Smooth muscle cell (in vitro differentiated cells): Measurements from ENCODE around the gene NUP160. TPM values are rescaled to one million over a fixed set of nuclear protein-coding genes. Genes with fewer than 3 reads are reported as not detected.
"Not testable (repeated sequence)": the region's sequence is repeated elsewhere in the genome, so short reads cannot be mapped to it uniquely, and the experiment has no call there.

Source experiments
- DNase-seq: peaks from one replicate; lab custom pipeline; 2025; ENCODE audit not compliant: unreplicated experiment; lab: John Stamatoyannopoulos, UW
- H2AFZ ChIP-seq: fragments of 200-600 bp; sonication (generic); 2 replicates; pipeline ENCODE4 v1.6.0; 2016; ENCODE audit warnings: antibody characterized with exemption, low read depth, mild to moderate bottlenecking
- H3F3A ChIP-seq: fragments of 200-600 bp; sonication (generic); 2 replicates; pipeline ENCODE4 v1.6.0; 2017; ENCODE audit warnings: antibody characterized with exemption, low read depth
- H3K27ac ChIP-seq: fragments of 200-600 bp; sonication (generic); 2 replicates; pipeline ENCODE4 v1.5.1; 2016; ENCODE audit warnings: low read depth, mild to moderate bottlenecking
- H3K27me3 ChIP-seq: fragments of 200-600 bp; sonication (generic); 2 replicates; pipeline ENCODE4 v1.6.1; 2016; ENCODE audit warnings: low read depth, mild to moderate bottlenecking
- H3K36me3 ChIP-seq: fragments of 200-600 bp; sonication (generic); 2 replicates; pipeline ENCODE4 v1.5.1; 2016; ENCODE audit warnings: low read depth
- H3K4me1 ChIP-seq: fragments of 200-600 bp; sonication (generic); 2 replicates; pipeline ENCODE4 v1.5.1; 2016; ENCODE audit warnings: low read depth
- H3K4me2 ChIP-seq: fragments of 200-600 bp; sonication (generic); 2 replicates; pipeline ENCODE4 v1.6.0; 2016; ENCODE audit warnings: mild to moderate bottlenecking
- H3K4me3 ChIP-seq: fragments of 200-600 bp; sonication (generic); 2 replicates; pipeline ENCODE4 v1.5.1; 2016; ENCODE audit warnings: mild to moderate bottlenecking
- H3K79me2 ChIP-seq: fragments of 200-600 bp; sonication (generic); 2 replicates; pipeline ENCODE4 v1.6.0; 2016; ENCODE audit warnings: low read depth, mild to moderate bottlenecking
- H3K9ac ChIP-seq: fragments of 200-600 bp; sonication (generic); 2 replicates; pipeline ENCODE4 v1.6.0; 2016; ENCODE audit warnings: low read depth
- H3K9me3 ChIP-seq: fragments of 200-600 bp; sonication (generic); replicated peaks from 2 replicates; pipeline ENCODE4 v1.5.1; 2016; ENCODE audit warnings: low read depth
- H4K20me1 ChIP-seq: fragments of 200-600 bp; sonication (generic); 2 replicates; pipeline ENCODE4 v1.6.0; 2016; ENCODE audit warnings: low read depth
- WGBS: methylation state at CpG from one replicate; pipeline ENCODE4 v1.1.7; 2016; ENCODE audit warnings: low lambda C conversion rate; 5-methylcytosine and 5-hydroxymethylcytosine counted together
- polyA plus RNA-seq: library from polyadenylated mRNA; unstranded; fragments of >200 nt; fragmentation: Nextera tagmentation; extraction: Ambion mirVana; gene quantifications from 2 replicates; pipeline ENCODE4 v1.2.1, GENCODE V29; 2016
- total RNA-seq: library from RNA; depleted of rRNA; stranded (reverse); fragments of >200 nt; gene quantifications from 2 replicates; pipeline ENCODE4 v1.2.3, GENCODE V29; 2014
- TF ChIP-seq, protein P1 (sequence below): fragments of 200-600 bp; sonication (generic); IDR thresholded peaks from 2 replicates; pipeline ENCODE4 v1.5.1; 2017; ENCODE audit warnings: borderline replicate concordance, mild to moderate bottlenecking, antibody characterized with exemption; ENCODE audit not compliant: insufficient read depth, poor library complexity, severe bottlenecking

Gene NUP160
- total and polyA plus RNA-seq, 2 experiments from 2014 or later: 13.9 to 26.3 TPM

DNA sequence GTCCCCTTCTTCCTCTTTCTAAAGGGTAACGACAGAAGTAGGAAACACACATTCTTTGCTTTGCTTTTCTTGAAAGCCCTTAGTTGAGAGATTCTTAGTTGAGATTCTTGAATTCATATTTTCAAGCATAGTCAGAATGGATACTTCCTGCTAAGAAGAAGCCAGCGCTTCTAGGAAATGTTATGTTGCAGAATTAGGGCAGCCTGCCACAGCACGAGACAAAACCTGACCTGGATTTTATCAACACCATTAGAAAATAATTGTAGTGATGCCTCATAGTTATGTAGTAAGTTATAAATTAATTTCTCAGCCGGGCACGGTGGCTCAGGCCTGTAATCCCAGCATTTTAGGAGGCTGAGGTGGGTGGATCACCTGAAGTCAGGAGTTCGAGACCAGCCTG lies 37.9 kb upstream of the NUP160 start:
- Histone ChIP-seq H2AFZ (peak overlapping the region; percentile 47), H3K4me2 (peak overlapping the region; percentile 15), H3K36me3 (no peaks in the 10 kb centered on the region), H3K9me3 (no peaks in the 10 kb centered on the region), H3F3A (no peaks in the 10 kb centered on the region), H4K20me1 (no peaks in the 10 kb centered on the region), H3K4me1 (no peaks in the 10 kb centered on the region), H3K79me2 (no peaks in the 10 kb centered on the region), H3K9ac (no peak overlapping the region), H3K27ac (no peak overlapping the region), H3K27me3 (no peaks in the 10 kb centered on the region), H3K4me3 (no peak overlapping the region)
- TF ChIP-seq, protein P1, sequence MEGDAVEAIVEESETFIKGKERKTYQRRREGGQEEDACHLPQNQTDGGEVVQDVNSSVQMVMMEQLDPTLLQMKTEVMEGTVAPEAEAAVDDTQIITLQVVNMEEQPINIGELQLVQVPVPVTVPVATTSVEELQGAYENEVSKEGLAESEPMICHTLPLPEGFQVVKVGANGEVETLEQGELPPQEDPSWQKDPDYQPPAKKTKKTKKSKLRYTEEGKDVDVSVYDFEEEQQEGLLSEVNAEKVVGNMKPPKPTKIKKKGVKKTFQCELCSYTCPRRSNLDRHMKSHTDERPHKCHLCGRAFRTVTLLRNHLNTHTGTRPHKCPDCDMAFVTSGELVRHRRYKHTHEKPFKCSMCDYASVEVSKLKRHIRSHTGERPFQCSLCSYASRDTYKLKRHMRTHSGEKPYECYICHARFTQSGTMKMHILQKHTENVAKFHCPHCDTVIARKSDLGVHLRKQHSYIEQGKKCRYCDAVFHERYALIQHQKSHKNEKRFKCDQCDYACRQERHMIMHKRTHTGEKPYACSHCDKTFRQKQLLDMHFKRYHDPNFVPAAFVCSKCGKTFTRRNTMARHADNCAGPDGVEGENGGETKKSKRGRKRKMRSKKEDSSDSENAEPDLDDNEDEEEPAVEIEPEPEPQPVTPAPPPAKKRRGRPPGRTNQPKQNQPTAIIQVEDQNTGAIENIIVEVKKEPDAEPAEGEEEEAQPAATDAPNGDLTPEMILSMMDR: no peak
- no peak for DNase-seq
- 54% methylated on average over 6 of the region's 6 CpGs for WGBS

DNA sequence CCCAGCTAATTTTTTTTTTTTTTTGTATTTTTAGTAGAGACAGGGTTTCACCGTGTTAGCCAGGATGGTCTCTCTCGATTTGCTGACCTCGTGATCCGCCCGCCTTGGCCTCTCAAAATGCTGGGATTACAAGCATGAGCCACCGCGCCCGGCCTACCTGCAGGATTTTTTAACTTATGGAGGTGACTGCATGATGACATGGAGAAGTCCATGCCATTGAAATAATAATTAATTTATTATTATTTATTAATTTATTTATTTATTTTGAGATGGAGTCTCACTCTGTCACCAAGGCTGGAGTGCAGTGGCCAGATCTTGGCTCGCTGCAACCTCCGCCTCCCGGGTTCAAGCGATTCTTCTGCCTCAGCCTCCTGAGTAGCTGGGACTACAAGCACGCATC lies 34.3 kb upstream of the NUP160 start:
- H3K79me2 ChIP-seq, H3K9me3 ChIP-seq, H4K20me1 ChIP-seq, H2AFZ ChIP-seq, H3K4me2 ChIP-seq, H3K4me1 ChIP-seq, DNase-seq, H3K27ac ChIP-seq, H3F3A ChIP-seq, H3K27me3 ChIP-seq, H3K36me3 ChIP-seq, H3K4me3 ChIP-seq, H3K9ac ChIP-seq: not testable (repeated sequence)
- WGBS: 90% methylated on average over 13 of the region's 13 CpGs

DNA sequence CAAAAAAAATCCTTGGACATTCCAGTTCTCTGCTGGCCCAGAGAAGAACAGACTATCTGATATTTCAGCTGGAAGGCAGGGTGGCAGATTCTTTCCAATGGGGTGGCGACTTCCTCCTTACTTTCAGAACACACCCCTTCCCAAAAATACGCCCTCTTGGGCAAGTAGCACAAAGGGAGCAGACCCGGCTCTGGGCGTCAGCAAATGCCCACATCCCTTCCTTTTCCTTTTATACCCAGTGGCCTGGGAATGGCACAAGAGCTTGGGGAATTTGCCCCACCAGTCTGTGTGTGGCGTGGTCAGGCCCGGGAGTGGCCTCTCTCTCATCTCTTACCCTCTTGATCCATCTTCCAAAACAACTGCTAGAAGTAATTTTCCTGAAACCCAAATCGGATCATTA lies 33.0 kb upstream of the NUP160 start:
- no peaks in the 10 kb centered on the region for H3K4me1 ChIP-seq
- H3F3A ChIP-seq: no peaks in the 10 kb centered on the region
- no peak overlapping the region for H3K27ac ChIP-seq
- no peak overlapping the region for H3K4me3 ChIP-seq
- no peaks in the 10 kb centered on the region for H3K9me3 ChIP-seq
- no peaks in the 10 kb centered on the region for H3K79me2 ChIP-seq
- no peak overlapping the region for H3K4me2 ChIP-seq
- no peak overlapping the region for H2AFZ ChIP-seq
- TF ChIP-seq, protein P1: no peak
- 94% methylated on average over 7 of the region's 7 CpGs for WGBS
- H4K20me1 ChIP-seq: no peaks in the 10 kb centered on the region
- no peak overlapping the region for H3K9ac ChIP-seq
- H3K27me3 ChIP-seq: no peaks in the 10 kb centered on the region
- no peak for DNase-seq
- no peaks in the 10 kb centered on the region for H3K36me3 ChIP-seq

DNA sequence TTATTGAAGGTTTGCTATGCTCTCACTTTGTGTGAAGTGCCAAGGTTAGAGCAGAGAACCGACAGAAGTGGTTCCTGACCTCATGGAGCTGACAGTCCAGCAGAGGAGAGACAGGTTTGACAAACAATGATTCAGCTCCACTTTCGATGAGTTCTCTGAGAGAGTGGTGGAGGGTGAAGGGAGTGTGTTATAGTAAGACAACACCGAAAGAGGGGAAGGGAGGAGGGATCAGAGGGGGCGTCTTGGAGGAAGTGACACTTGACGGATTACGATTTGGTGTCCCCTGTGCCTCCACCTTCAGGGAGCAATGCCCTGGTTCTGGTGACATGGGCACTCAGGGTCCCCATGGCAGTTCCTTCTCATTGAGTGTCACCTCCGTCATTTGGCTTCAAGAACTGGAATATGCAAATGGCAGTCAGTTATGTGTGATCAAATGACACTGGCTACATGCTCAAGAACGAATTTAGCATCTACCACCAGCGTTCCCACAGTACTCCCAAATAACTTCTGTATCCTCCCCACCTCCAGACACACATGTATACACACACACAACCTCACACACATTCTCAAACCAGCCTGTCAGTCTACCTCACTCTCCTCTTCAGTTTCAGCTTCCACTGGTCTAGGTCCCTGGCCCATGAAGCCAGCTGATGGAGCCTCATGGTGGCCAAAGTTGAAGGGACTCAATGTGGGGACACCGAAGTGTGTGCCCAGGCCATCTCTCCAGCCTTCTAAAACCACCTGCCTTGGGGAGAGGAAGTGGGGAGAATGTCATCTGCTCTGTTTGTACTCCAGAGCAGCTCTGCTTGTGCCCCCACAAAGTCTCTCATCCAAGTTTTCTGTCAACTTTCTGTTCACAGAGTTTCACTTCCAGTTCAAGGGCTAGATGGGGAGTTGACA lies 31.4 kb upstream of the NUP160 start:
- Histone ChIP-seq H3F3A (no peaks in the 10 kb centered on the region), H3K9me3 (no peaks in the 10 kb centered on the region), H3K4me1 (no peaks in the 10 kb centered on the region), H3K27me3 (no peaks in the 10 kb centered on the region), H3K9ac (no peak overlapping the region), H3K79me2 (no peaks in the 10 kb centered on the region), H3K27ac (no peak overlapping the region), H4K20me1 (no peaks in the 10 kb centered on the region), H3K4me2 (no peak overlapping the region), H3K4me3 (no peak overlapping the region), H2AFZ (no peak overlapping the region), H3K36me3 (no peaks in the 10 kb centered on the region)
- TF ChIP-seq, protein P1: no peak
- DNase-seq: no peak
- 87% methylated on average over 10 of the region's 10 CpGs for WGBS

DNA sequence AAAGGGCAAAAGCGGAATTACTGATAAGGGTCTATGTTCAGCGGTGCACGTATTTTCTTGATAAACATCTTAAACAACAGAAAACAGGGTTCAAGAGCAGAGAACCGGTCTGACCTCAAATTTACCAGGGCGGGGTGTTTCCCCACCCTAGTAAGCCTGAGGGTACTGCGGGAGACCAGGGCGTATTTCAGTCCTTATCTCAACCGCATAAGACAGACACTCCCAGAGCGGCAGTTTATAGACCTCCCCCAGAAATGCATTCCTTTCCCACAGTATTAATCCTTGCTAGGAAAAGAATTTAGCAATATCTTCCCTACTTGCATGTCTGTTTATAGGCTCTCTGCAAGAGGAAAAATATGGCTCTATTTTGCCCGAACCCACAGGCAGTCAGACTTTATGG lies 27.7 kb upstream of the NUP160 start:
- H3K27ac ChIP-seq, H3K79me2 ChIP-seq, H3K4me1 ChIP-seq, H3K36me3 ChIP-seq, H3K27me3 ChIP-seq, H3K9ac ChIP-seq, H3K4me2 ChIP-seq, DNase-seq, H3K9me3 ChIP-seq, H3K4me3 ChIP-seq, H4K20me1 ChIP-seq, H3F3A ChIP-seq, H2AFZ ChIP-seq: not testable (repeated sequence)
- WGBS: 89% methylated on average over 10 of the region's 10 CpGs
